ENCODE measurements around the gene CDC42EP5.

Gene CDC42EP5

GRCh38 chr19:54462655-54463530 lies 10.2 kb downstream of the CDC42EP5 start:
- peak in 1 of 2 donors; percentile 33 for DNase-seq (ENCODE audit: low read depth in 2 of 2, low spot score in 1 of 2)

- no peak for DNase-seq (ENCODE audit: low read depth in 2 of 2, low spot score in 1 of 2)
Observed at GRCh38 chr19:54462047-54462654, 10.9 kb downstream of the CDC42EP5 start.

GRCh38 chr19:54461613-54462012 lies 11.5 kb downstream of the CDC42EP5 start:
- DNase-seq (ENCODE audit: low read depth in 2 of 2, low spot score in 1 of 2), result no peak

GRCh38 chr19:54461210-54461609 lies 11.9 kb downstream of the CDC42EP5 start:
- no peak for DNase-seq (ENCODE audit: low read depth in 2 of 2, low spot score in 1 of 2)

GRCh38 chr19:54460230-54461005 lies 12.7 kb downstream of the CDC42EP5 start:
- DNase-seq (ENCODE audit: low read depth in 2 of 2, low spot score in 1 of 2), result no peak

- DNase-seq (ENCODE audit: low read depth in 2 of 2, low spot score in 1 of 2), result no peak
Observed at GRCh38 chr19:54459282-54460229, 13.5 kb downstream of the CDC42EP5 start.

- DNase-seq (ENCODE audit: low read depth in 2 of 2, low spot score in 1 of 2), result no peak
Observed at GRCh38 chr19:54458648-54459281, 14.3 kb downstream of the CDC42EP5 start.

- no peak for DNase-seq (ENCODE audit: low read depth in 2 of 2, low spot score in 1 of 2)
Observed at GRCh38 chr19:54457773-54458647, 15.1 kb downstream of the CDC42EP5 start.

GRCh38 chr19:54456423-54457373 lies 16.4 kb downstream of the CDC42EP5 start:
- no peak for DNase-seq (ENCODE audit: low read depth in 2 of 2, low spot score in 1 of 2)

- DNase-seq (ENCODE audit: low read depth in 2 of 2, low spot score in 1 of 2), result no peak
Observed at GRCh38 chr19:54455786-54456422, 17.2 kb downstream of the CDC42EP5 start.

- DNase-seq (ENCODE audit: low read depth in 2 of 2, low spot score in 1 of 2), result no peak
Observed at GRCh38 chr19:54454781-54455675, 18.1 kb downstream of the CDC42EP5 start.

- no peak for DNase-seq (ENCODE audit: low read depth in 2 of 2, low spot score in 1 of 2)
Observed at GRCh38 chr19:54453921-54454780, 18.9 kb downstream of the CDC42EP5 start.

GRCh38 chr19:54452626-54453025 lies 20.5 kb downstream of the CDC42EP5 start:
- DNase-seq (ENCODE audit: low read depth in 2 of 2, low spot score in 1 of 2), result no peak

GRCh38 chr19:54451997-54452396 lies 21.1 kb downstream of the CDC42EP5 start:
- no peak for DNase-seq (ENCODE audit: low read depth in 2 of 2, low spot score in 1 of 2)

GRCh38 chr19:54451331-54451871 lies 21.7 kb downstream of the CDC42EP5 start:
- no peak for DNase-seq (ENCODE audit: low read depth in 2 of 2, low spot score in 1 of 2)
